C4-2B (cell line): ENCODE data around the gene CDK3.

Experiments
- ZFX ChIP-seq: fragments of 450-650 bp; IDR thresholded peaks from 2 replicates; pipeline ENCODE4 v1.6.1; 2017
- TF ChIP-seq, protein P1 (sequence below): fragments of 450-650 bp; conservative IDR thresholded peaks from 2 replicates; pipeline ENCODE4 v1.5.1; 2017; ENCODE audit warnings: mild to moderate bottlenecking

DNA sequence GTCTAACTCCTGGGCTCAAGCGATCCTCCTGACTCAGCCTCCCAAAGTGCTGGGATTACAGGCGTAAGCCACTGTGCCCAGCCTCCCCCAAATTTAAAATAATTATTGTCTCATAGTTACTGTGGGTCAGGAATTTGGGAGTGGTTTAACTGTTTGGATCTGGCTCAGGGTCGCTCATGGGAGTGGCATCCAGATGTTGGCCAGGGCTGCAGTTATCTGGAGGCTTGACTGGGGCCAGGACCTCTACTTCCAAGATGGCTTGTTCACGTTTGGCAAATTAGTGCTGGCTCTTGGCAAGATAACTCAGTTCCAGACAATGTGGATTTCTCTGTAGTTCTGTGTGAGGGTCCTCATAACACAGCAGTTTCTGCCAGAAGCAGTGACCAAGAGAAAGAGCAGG is 13.6 kb upstream of the CDK3 start:
- TF ChIP-seq, protein P1, sequence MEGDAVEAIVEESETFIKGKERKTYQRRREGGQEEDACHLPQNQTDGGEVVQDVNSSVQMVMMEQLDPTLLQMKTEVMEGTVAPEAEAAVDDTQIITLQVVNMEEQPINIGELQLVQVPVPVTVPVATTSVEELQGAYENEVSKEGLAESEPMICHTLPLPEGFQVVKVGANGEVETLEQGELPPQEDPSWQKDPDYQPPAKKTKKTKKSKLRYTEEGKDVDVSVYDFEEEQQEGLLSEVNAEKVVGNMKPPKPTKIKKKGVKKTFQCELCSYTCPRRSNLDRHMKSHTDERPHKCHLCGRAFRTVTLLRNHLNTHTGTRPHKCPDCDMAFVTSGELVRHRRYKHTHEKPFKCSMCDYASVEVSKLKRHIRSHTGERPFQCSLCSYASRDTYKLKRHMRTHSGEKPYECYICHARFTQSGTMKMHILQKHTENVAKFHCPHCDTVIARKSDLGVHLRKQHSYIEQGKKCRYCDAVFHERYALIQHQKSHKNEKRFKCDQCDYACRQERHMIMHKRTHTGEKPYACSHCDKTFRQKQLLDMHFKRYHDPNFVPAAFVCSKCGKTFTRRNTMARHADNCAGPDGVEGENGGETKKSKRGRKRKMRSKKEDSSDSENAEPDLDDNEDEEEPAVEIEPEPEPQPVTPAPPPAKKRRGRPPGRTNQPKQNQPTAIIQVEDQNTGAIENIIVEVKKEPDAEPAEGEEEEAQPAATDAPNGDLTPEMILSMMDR: no peak
- TF ChIP-seq ZFX: no peak
